ENCODE results near the gene PSME4.

Gene PSME4

GRCh38 chr2:53877556-53877955, 93.2 kb downstream of the PSME4 start:
- H3K27ac ChIP-seq (replicated peaks) = no peak overlapping the region
- TF ChIP-seq REST (IDR thresholded peaks at IDR 0.05; ENCODE audit: insufficient replicate concordance, low read depth) (no peak), POLR2AphosphoS5 (IDR thresholded peaks at IDR 0.05; ENCODE audit: low read depth) (no peak), CTCF (IDR thresholded peaks at IDR 0.05; ENCODE audit: insufficient read depth, low read length) (no peak)
- H3K27me3 ChIP-seq (ENCODE audit: insufficient read depth, poor library complexity, severe bottlenecking) = no peaks in the 10 kb centered on the region
- no peak for DNase-seq (ENCODE audit: low read depth in 1 of 2, low spot score in 1 of 2)
- no peak overlapping the region for H3K4me3 ChIP-seq (replicated peaks; ENCODE audit: insufficient read depth, low read length)

- no peak for DNase-seq (ENCODE audit: low read depth in 1 of 2, low spot score in 1 of 2)
- Histone ChIP-seq H3K4me3 (replicated peaks; ENCODE audit: insufficient read depth, low read length) (no peak overlapping the region), H3K27me3 (ENCODE audit: insufficient read depth, poor library complexity, severe bottlenecking) (no peaks in the 10 kb centered on the region), H3K27ac (replicated peaks) (no peak overlapping the region)
- TF ChIP-seq GABPA (IDR thresholded peaks at IDR 0.05; ENCODE audit: low read depth) (no peak), SPI1 (IDR thresholded peaks at IDR 0.05; ENCODE audit: borderline replicate concordance, low read depth) (no peak), POLR2AphosphoS5 (IDR thresholded peaks at IDR 0.05; ENCODE audit: low read depth) (no peak), CTCF (IDR thresholded peaks at IDR 0.05; ENCODE audit: insufficient read depth, low read length) (no peak), REST (IDR thresholded peaks at IDR 0.05; ENCODE audit: insufficient replicate concordance, low read depth) (no peak)
Observed at GRCh38 chr2:53877112-53877511, 93.7 kb downstream of the PSME4 start.

GRCh38 chr2:53874401-53874950, 96.3 kb downstream of the PSME4 start:
- no peaks in the 10 kb centered on the region for H3K27me3 ChIP-seq (ENCODE audit: insufficient read depth, poor library complexity, severe bottlenecking)
- H3K27ac ChIP-seq (replicated peaks) = no peak overlapping the region
- TF ChIP-seq POLR2AphosphoS5 (IDR thresholded peaks at IDR 0.05; ENCODE audit: low read depth) (no peak), REST (IDR thresholded peaks at IDR 0.05; ENCODE audit: insufficient replicate concordance, low read depth) (no peak), CTCF (IDR thresholded peaks at IDR 0.05; ENCODE audit: insufficient read depth, low read length) (no peak), GABPA (IDR thresholded peaks at IDR 0.05; ENCODE audit: low read depth) (no peak), SPI1 (IDR thresholded peaks at IDR 0.05; ENCODE audit: borderline replicate concordance, low read depth) (no peak)
- no peak for DNase-seq (ENCODE audit: low read depth in 1 of 2, low spot score in 1 of 2)
- no peak overlapping the region for H3K4me3 ChIP-seq (replicated peaks; ENCODE audit: insufficient read depth, low read length)
